ENCODE data around the gene TMED1. TPM values are rescaled to one million over a fixed set of nuclear protein-coding genes. Genes with fewer than 3 reads are reported as not detected.

Gene TMED1
- total RNA-seq, 4 donors from 2014 or later: 8.9 to 26.2 (median 20.4) TPM

DNA sequence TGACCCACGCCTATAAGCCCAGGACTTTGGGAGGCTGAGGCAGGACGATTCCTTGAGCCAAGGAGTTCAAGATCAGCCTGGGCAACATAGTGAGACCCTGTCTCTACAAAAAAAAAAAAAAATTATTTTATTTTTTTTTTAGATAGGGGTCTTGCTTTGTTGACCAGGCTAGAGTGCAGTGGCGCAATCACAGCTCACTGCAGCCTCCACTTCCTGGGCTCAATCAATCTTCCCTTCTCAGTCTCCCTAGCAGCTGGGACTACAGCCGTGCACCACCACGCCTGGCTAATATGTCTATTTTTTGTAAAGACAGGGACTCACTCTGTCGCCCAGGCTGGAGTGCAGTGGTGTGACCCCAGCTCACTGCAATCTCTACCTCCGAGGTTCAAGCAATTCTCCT, 16.9 kb upstream of the TMED1 start:
- H3K36me3 ChIP-seq: no peaks in the 10 kb centered on the region
- H3K9me3 ChIP-seq: no peaks in the 10 kb centered on the region
- no peak for DNase-seq (ENCODE audit: low spot score in 2 of 2)
- no peak for TF ChIP-seq POLR2A (IDR thresholded peaks at IDR 0.05)
- TF ChIP-seq, protein P1, sequence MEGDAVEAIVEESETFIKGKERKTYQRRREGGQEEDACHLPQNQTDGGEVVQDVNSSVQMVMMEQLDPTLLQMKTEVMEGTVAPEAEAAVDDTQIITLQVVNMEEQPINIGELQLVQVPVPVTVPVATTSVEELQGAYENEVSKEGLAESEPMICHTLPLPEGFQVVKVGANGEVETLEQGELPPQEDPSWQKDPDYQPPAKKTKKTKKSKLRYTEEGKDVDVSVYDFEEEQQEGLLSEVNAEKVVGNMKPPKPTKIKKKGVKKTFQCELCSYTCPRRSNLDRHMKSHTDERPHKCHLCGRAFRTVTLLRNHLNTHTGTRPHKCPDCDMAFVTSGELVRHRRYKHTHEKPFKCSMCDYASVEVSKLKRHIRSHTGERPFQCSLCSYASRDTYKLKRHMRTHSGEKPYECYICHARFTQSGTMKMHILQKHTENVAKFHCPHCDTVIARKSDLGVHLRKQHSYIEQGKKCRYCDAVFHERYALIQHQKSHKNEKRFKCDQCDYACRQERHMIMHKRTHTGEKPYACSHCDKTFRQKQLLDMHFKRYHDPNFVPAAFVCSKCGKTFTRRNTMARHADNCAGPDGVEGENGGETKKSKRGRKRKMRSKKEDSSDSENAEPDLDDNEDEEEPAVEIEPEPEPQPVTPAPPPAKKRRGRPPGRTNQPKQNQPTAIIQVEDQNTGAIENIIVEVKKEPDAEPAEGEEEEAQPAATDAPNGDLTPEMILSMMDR (IDR thresholded peaks at IDR 0.05): no peak
- TF ChIP-seq POLR2AphosphoS5 (IDR thresholded peaks at IDR 0.05): no peak
- no peak for TF ChIP-seq EP300 (IDR thresholded peaks at IDR 0.05)
- H3K27me3 ChIP-seq: peaks cover 9% of the 10 kb centered on the region
- WGBS: 78% methylated on average over 7 of the region's 7 CpGs
- H3K4me1 ChIP-seq: no peaks in the 10 kb centered on the region
- H3K27ac ChIP-seq: no peak overlapping the region
- no peak overlapping the region for H3K4me3 ChIP-seq

DNA sequence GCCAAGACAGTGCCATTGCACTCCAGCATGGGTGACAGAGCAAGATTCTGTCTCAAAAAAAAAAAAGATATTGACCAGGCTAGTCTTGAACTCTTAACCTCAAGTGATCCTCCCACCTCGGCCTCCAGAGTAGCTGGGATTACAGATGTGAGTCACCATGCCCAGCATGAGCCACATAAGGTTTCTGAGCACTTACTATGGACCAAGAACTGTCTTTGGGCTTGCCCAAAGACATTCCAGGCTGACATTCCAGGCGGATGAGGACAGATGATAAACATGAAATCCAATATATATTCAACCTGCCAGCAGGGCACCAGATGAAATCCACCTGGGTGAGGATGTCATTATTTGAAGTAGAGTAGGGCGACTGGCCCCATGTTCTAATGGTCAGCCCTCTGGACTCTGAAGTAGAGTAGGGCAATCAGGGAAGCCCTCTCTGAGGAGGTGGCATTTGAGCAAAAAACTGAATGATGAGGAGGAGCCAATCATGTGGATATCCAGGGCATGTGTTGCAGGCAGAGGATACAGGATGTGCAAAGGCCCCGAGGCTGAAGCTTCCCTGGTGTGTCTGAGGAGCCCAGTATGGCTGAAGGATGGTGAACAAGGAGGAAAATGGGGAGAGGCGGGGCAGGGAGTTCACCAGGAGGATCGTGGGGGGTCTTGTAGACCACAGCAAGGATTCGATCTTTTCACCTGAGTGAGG, 16.2 kb upstream of the TMED1 start:
- no peak for TF ChIP-seq POLR2A (IDR thresholded peaks at IDR 0.05)
- TF ChIP-seq POLR2AphosphoS5 (IDR thresholded peaks at IDR 0.05): no peak
- TF ChIP-seq, protein P1 (IDR thresholded peaks at IDR 0.05): no peak
- no peak for TF ChIP-seq EP300 (IDR thresholded peaks at IDR 0.05)
- DNase-seq (ENCODE audit: low spot score in 2 of 2): no peak
- no peak overlapping the region for H3K4me3 ChIP-seq
- no peaks in the 10 kb centered on the region for H3K9me3 ChIP-seq
- no peaks in the 10 kb centered on the region for H3K4me1 ChIP-seq
- 74% methylated on average over 7 of the region's 7 CpGs for WGBS
- H3K27ac ChIP-seq: no peak overlapping the region
- H3K36me3 ChIP-seq: no peaks in the 10 kb centered on the region
- H3K27me3 ChIP-seq: peaks cover 9% of the 10 kb centered on the region

DNA sequence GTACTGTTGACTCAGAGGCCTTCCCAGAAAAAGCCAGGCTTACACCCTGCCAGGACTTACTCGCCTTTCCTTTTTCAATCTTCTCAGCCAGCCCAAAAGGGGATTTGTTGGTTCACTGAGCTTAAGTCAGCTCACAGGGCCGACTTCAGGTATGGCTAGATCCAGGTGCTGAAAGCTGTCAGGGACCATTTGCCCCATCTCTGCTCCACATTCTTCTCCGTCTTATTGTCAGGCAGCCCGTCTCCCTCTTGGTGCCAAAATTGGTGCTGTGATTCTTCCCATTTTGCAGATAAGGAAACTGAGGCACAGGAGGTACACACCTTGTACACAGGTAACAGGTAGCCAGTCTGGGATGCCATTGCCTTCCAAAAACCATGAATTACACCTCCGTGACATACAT, 14.6 kb upstream of the TMED1 start:
- WGBS: 93% methylated on average over 5 of the region's 5 CpGs
- H3K4me1 ChIP-seq: no peaks in the 10 kb centered on the region
- TF ChIP-seq POLR2A (IDR thresholded peaks at IDR 0.05): no peak
- TF ChIP-seq EP300 (IDR thresholded peaks at IDR 0.05): no peak
- TF ChIP-seq, protein P1 (IDR thresholded peaks at IDR 0.05): no peak
- TF ChIP-seq POLR2AphosphoS5 (IDR thresholded peaks at IDR 0.05): no peak
- peaks cover 9% of the 10 kb centered on the region for H3K27me3 ChIP-seq
- no peak for DNase-seq (ENCODE audit: low spot score in 2 of 2)
- H3K4me3 ChIP-seq: no peak overlapping the region
- no peaks in the 10 kb centered on the region for H3K36me3 ChIP-seq
- no peak overlapping the region for H3K27ac ChIP-seq
- no peaks in the 10 kb centered on the region for H3K9me3 ChIP-seq

DNA sequence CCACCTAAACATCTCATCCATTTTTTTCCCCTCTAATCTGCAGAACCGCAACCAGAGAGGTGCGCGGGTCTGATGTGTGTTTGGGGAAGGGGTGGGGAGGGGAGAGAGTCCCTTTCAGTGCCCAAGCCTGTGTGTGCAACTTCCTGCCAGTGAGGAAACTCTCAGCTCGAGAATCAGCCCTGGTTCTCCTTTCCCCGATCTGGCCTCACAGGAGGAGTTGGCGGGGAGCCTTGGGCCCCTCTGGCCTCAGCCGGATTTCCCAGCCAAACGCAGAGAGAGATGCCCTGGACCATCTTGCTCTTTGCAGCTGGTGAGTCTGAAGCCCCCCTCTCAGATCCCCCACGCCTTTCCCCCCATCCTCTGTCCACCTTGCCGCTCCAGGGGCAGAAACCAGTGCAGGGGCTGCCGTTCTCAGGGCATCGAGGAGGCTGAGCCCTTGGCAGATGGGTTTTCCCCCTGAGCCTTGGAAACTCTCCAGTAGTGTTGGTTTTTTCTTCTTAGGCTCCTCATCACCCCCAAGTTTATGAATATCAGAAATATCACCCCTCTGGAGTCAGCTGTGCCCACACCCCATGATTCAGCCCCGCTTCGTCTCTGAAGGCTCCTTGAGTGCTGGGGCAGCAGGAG, 12.3 kb upstream of the TMED1 start, which contains the start of gene C19orf38:
C19orf38 (plus strand) TSS at position 186 of the 627 bp plus-strand sequence; CDS start at position 280, 94 bp downstream.
- DNase-seq (ENCODE audit: low spot score in 2 of 2): no peak
- H3K9me3 ChIP-seq: no peaks in the 10 kb centered on the region
- TF ChIP-seq EP300 (IDR thresholded peaks at IDR 0.05): no peak
- TF ChIP-seq, protein P1 (IDR thresholded peaks at IDR 0.05): no peak
- TF ChIP-seq POLR2AphosphoS5 (IDR thresholded peaks at IDR 0.05): no peak
- TF ChIP-seq POLR2A (IDR thresholded peaks at IDR 0.05): no peak
- no peaks in the 10 kb centered on the region for H3K36me3 ChIP-seq
- H3K4me3 ChIP-seq: no peak within 1 kb of the TSS
- H3K4me1 ChIP-seq: no peaks in the 10 kb centered on the region
- H3K27ac ChIP-seq: no peak within 1 kb of the TSS
- WGBS: 43% methylated on average over 13 of the region's 14 CpGs
- peaks cover 9% of the 10 kb centered on the region for H3K27me3 ChIP-seq

- no peak for DNase-seq (ENCODE audit: low spot score in 2 of 2)
- TF ChIP-seq POLR2A (IDR thresholded peaks at IDR 0.05): no peak
- TF ChIP-seq EP300 (IDR thresholded peaks at IDR 0.05): no peak
- TF ChIP-seq POLR2AphosphoS5 (IDR thresholded peaks at IDR 0.05): no peak
- TF ChIP-seq, protein P1 (IDR thresholded peaks at IDR 0.05): no peak
- Histone ChIP-seq H3K27ac (no peak overlapping the region), H3K36me3 (no peaks in the 10 kb centered on the region), H3K4me3 (no peak overlapping the region), H3K4me1 (no peaks in the 10 kb centered on the region), H3K9me3 (no peaks in the 10 kb centered on the region), H3K27me3 (peaks cover 9% of the 10 kb centered on the region)
- WGBS: 84% methylated on average over 2 of the region's 2 CpGs
These were observed 10.6 kb upstream of the TMED1 start for GRCh38 chr19:10846500-10847202.
